ENCODE measurements around the gene PCDHB14.
"Not testable (repeated sequence)": the region's sequence is repeated elsewhere in the genome, so short reads cannot be mapped to it uniquely, and the experiment has no call there.

DNA sequence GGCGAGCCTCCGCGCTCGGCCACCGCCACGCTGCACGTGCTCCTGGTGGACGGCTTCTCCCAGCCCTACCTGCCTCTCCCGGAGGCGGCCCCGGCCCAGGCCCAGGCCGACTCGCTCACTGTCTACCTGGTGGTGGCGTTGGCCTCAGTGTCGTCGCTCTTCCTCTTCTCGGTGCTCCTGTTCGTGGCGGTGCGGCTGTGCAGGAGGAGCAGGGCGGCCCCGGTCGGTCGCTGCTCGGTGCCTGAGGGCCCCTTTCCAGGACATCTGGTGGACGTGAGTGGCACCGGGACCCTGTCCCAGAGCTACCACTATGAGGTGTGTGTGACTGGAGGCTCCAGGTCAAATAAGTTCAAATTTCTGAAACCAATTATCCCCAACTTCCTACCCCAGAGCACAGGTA is 12.3 kb upstream of the PCDHB14 start:
- TF ChIP-seq, protein P1, sequence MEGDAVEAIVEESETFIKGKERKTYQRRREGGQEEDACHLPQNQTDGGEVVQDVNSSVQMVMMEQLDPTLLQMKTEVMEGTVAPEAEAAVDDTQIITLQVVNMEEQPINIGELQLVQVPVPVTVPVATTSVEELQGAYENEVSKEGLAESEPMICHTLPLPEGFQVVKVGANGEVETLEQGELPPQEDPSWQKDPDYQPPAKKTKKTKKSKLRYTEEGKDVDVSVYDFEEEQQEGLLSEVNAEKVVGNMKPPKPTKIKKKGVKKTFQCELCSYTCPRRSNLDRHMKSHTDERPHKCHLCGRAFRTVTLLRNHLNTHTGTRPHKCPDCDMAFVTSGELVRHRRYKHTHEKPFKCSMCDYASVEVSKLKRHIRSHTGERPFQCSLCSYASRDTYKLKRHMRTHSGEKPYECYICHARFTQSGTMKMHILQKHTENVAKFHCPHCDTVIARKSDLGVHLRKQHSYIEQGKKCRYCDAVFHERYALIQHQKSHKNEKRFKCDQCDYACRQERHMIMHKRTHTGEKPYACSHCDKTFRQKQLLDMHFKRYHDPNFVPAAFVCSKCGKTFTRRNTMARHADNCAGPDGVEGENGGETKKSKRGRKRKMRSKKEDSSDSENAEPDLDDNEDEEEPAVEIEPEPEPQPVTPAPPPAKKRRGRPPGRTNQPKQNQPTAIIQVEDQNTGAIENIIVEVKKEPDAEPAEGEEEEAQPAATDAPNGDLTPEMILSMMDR (conservative IDR thresholded peaks at IDR 0.05), result not testable (repeated sequence)
- not testable (repeated sequence) for TF ChIP-seq EZH2 (IDR thresholded peaks at IDR 0.05; ENCODE audit: low read depth)

All from PC-9 (cell line).